GM21381 (cell line): ENCODE results near the gene EXOC3L4.
"Not testable (repeated sequence)": the region's sequence is repeated elsewhere in the genome, so short reads cannot be mapped to it uniquely, and the experiment has no call there.

ENCODE experiments used
- ATAC-seq: cut with Tn5 transposase; IDR thresholded peaks from one replicate; pipeline ENCODE4 v1.9.1; 2021; ENCODE audit warnings: mild to moderate bottlenecking, moderate library complexity; ENCODE audit not compliant: unreplicated experiment

The EXOC3L4 gene

DNA sequence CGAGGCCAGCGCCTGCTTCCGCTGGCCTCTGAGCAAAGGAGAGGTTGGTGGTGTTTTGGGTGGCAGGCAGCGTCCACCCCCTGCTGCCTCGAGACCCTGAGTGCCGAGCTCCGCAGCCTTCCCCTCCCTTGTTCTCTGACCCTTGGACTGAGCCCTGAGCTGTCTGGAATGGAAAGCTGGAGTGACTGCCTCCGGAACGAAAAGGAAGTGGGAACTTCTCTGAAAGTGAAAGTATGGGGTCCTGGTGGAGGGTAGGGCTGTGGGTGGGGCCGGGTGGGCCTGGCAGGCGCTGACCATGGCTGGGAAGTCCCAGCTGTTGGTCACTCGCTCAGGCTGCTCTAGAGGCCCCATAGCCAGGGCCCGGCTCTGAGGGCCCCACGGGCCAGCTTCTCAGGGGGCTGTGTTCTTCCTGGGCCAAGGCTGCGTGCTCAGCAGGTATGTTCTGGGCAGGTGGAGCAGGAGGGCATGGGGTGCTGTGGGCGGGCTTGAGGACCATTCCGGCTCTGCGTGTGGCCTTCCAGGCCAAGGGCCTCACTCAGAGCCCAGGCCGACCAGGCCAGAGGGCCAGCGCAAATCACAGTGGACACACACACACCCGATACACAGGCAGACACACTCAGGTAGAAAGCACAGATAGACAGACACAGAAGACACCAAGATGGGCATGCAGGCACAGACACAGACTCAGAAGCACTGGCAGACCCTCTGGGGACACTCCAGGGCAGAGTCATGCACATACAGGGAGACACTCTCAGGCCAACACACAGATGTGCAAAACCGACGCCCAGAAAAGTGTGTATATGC lies at the start of gene EXOC3L4:
TSS of gene EXOC3L4 (plus strand) at position 320 of the 804 bp plus-strand sequence. CDS start 5,495 bp downstream, outside the sequence.
- ATAC-seq, result no peak

DNA sequence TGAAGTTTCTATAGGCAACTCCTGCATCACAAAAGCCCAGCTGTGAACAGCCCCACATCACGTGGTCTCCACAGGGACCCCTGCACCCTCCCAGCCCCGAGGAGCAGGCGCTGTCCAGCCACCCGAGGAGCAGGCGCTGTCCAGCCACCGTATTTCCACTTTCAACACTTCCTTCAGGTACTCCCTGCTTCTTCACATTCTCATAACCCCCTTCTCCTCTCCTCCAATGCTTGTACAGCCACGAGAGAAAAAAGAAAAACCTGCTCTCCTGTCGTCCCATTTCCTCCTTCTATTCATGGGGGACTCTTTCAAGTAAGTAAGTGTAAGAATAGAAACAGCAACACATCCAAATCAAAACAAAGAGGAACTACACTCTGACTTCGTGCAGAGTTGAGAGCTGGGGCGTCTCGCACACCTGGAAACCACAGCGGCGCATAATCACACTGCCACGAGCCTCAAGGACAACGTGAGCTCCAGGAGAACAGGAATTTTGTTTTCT lies 49.1 kb upstream of the EXOC3L4 start:
- ATAC-seq, result no peak

DNA sequence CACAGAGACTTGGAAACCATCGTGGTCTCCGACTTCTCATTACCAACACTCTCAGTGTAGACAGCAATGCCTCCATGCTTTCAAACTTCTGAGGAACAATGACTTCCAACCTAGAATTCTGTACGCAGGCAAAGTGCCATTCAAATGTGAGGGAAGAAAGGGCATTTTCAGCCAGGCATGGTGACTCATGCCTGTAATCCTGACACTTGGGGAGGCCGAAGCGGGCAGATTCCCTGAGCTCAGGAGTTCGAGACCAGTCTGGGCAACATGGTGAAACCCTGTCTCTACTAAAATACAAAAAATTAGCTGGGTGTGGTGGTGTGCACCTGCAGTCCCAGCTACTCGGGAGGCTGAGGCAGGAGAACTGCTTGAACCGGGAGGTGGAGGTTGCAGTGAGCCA lies 47.1 kb upstream of the EXOC3L4 start:
- ATAC-seq, result not testable (repeated sequence)

DNA sequence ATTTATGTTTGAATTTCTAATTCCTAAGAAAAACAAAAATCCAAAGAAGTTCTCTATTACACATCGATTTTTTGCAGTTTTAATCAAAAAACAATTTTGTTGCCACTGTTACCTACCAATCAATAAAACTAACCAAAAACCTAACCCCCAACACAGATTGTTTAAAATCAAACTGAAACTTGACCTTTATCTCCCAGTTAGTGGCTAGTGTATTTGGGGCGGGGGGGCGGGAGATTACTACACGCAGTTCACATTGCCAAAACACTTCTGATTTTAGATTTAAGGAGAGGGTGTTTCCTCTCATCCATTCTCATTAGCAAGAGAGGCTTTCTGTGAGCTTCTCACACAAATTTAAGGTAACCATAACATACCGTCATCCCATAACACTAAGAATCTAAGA lies 43.6 kb upstream of the EXOC3L4 start:
- ATAC-seq, result no peak

DNA sequence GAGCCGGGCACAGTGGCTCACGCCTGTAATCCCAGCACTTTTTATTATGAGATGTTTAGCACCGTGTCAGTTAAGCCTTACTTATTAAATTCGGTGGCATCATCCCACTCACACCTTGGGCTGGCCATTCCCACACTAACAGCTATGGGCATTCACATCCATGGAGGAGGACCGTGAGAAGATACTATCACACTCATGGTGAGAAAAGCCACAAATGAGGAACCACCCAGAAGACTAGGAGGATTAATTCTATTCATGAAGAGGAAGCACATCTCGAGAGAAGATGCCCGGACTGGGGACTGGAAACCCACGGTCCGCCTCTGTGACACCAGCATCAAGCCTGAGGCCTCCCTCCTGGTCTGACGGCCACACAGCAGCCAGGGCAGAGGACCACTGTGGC lies 42.1 kb upstream of the EXOC3L4 start:
- ATAC-seq, result no peak

DNA sequence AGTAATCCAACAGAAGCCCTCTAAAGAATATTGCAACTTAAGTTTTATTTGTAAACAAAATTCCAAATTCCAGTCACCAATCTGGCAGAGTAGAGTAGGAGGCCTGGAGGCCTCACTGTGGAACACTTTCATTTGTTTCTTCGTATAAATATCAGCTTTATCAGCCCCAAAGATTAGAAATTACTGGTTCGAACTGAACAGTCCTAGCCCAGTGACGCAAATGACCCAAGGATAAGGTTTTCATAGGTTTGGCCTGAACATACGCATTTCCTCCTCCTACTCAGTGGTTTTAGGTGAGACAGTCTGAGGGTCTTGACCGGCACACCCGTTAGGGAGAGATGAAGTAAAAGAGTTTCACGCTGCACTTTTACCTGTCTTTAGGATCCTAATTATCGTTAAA lies 38.8 kb upstream of the EXOC3L4 start:
- no peak for ATAC-seq

DNA sequence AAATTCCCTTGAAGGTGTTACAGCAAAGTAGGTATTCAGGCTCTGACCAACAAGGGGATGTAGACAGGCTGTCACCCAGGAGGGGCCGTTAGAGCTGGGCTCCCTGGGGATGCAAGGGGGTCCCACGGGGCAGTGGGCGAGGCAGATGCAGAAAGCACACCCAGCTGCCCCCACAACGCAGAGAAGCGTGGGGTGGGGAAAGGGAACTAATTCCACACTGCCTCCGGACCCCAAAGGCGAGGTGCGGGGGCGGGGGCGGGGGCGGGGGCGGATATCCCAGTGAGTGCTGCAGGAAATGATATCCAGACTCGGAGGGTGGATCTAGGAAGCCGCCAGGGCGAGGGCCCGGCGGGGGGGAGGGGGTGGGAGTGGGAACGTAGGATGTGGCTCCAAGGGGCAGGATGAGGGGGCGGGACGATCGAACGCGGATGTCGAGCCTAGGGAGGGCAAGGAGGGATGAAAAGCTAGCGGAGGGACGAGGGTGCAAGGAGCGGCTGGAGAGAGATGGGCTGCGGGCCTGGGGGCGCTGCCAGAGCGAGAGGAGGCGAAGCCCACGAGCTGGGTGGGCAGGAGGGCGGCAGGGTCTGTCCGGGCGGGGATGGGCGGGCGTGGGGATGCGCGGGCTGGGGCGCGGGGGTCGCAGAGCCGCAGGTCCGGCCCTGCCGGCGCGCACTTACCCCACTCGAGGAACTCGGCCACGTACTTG lies 38.0 kb upstream of the EXOC3L4 start:
- no peak for ATAC-seq

DNA sequence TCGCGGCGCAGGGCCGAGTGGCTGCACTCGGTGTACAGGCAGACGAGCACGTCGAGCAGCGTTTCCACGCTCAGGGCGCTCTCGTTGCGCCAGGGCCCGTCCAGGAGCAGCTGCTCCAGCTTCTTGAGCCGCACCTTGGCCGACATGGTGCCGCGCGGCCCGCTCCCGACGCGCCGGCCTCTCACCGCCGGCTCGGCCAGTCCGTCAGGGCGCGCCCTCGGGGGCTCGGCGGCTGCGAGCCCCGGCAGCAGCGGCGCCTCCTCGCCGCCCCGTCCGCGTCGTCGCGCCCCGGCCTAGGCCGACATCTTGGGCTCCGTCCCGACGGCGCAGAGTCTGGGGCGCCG lies 37.5 kb upstream of the EXOC3L4 start:
- no peak for ATAC-seq

DNA sequence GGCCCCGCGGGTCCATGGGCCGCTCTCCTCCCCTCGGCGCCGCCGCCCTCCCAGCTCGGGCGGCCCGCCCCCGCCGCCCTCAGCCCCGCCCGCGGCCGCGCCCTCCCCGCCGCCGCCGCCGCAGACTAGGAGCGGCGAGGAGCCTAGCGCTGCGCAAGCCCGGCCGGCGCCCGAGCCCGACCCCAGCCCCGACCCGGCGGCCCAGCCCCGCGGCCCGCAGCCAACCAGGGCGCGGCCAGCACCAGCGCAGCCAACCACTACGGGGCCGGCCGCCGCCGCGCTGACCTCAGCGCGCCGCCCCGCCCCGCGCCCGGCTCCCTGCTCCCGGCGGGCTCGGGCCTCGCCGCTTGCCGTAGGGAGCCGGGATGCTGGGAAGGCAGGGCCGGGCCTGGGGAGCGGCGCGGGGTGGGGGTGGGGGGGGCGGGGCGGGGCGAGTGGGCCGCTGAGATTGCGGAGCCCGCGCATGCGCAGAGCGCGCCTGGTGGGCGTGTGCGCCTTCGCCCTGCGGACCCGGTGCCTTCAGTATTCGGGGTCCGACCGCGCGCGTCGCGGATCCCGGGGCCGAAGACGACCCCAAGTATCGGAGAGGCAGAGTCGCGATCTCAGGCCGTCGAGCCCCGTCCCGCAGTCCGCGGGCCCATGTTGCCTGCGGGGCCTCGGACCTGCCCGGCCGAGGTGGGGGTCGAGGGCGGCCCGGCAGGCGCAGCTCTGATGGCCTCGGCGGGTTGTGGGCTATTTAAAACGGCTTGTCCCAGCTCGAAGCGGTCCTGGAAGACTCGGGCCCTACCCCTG lies 37.0 kb upstream of the EXOC3L4 start, which contains the start of gene CDC42BPB:
TSS of gene CDC42BPB (minus strand) at position 178 of the 792 bp plus-strand sequence. CDS start 376 bp downstream, outside the sequence.
- peak; percentile 78 for ATAC-seq

DNA sequence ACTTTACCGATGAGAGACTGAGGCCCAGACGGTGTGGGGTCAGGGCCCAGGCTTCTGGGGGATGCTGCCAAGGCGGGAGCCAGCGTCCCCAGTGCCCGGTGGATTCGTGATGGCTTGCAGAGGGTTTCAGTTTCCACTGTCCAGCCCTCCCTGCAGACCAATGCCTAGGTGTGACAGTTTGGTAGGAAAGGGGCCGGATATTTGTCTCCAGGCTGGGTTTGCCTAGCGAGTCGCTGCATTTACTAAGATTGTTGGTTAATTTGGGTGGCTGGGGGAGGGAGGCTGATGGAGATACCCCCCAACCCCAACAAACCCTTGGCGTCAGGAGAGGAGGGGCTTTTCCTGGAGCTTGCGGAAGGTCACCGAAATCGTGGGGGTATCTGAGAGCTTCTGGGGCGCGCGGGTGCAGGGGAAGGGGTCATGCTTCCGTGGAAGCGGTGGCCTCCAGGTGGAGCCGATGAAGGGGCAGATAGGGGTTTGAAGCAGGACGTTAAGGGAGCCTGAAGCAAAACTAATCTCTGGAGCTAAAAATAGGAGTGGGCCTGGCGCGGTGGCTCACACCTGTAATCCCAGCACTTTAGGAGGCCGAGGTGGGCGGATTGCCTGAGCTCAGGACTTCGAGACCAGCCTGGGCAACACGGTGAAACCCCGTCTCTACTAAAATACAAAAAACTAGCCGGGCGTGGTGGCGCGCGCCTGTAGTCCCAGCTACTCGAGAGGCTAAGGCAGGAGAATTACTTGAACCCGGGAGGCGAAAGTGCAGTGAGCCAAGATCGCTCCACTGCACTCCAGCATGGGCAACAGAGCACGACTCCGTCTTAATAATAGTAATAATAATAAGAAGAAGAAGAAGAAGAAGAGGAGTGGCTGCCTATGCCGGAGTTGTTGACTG lies 36.1 kb upstream of the EXOC3L4 start:
- ATAC-seq, result peak; percentile 2

DNA sequence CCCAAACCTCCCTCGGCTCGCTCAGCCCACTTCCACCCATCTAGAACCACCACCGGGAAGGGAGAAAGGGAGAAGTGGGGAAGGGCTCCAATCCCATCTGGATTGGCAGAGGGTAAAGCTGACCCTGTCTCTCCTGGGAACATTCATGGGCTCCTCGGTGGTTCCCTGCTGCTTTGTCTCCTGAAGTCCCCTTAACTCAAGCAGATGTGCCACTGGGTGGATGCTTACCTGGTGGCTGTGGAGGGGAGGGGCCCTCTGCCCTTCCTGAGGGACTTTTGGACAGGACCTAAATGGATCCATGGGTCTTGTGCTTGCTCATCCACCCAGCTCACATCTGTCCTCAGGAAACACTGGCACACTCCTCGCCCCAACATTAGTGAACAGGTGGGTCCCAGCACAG lies 35.0 kb upstream of the EXOC3L4 start:
- no peak for ATAC-seq

DNA sequence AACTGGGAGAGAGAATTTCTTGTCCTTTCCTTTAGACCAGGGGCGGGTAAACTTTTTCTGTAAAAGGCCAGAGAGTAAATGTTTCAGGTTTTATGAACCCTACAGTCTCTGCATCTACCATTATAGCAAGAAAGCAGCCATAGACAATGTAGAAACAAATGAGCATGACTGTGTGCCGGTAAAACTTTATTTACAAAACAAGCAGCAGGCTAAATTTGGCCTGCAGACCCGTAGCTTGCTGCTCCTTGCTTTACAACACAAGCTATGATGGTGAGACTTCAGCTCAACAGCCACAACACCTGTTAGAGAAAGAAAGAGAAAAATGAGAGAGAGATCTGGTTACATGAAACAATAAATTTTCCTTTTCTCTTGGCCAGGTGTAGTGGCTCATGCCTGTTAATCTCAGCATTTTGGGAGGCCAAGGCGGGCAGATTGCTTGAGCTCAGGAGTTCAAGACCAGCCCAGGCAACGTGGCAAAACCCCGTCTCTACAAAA lies 33.0 kb upstream of the EXOC3L4 start:
- no peak for ATAC-seq

DNA sequence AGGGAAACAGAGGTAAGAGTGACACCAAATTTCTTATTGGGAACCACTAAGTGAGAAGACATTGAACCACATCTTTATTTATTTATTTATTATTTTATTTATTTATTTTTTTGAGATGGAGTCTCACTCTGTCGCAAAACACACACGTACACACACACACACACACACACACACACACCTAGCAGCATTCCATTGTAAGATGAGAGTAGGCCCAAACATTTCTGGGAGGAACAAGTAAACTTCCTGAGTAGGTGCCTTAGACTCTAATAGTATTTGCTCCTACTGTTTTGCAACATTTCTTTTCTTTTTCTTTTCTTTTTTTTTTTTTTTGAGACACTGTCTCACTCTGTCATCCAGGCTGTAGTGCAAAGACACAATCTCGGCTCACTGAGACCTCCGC lies 30.1 kb upstream of the EXOC3L4 start:
- no peak for ATAC-seq

DNA sequence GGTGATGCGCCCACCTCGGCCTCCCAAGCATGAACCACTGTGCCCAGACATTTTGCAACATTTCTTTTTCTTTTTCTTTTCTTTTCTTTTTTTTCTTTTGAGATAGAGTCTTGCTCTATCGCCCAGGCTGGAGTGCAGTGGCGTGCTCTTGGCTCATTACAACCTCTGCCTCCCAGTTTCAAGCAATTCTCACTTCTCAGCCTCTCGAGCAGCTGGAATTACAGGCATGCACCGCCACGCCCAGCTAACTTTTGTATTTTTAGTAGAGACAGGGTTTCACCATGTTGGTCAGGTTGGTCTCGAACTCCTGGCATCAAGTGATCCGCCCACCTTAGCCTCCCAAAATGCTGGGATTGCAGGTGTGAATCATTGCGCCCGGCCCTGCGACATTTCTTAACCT lies 29.5 kb upstream of the EXOC3L4 start:
- ATAC-seq, result no peak

DNA sequence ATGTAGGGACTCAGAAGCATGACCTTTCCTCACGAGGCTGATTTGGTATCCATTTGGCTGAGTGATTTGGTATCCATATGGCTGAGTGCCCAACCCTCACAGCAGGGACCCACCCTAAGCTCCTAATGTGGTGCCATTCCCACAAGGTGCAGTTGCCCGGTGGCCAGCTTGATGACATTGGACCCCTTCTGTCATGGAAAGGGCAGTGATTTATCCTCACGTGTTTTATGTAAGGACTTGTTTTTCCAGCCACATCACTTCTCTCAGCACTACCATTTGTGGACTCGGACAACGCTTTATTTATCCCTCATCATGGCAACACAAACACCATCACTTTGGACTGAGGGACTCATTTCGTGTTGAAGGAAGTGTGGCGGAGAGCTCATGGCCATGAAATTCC lies 28.7 kb upstream of the EXOC3L4 start:
- ATAC-seq, result no peak

DNA sequence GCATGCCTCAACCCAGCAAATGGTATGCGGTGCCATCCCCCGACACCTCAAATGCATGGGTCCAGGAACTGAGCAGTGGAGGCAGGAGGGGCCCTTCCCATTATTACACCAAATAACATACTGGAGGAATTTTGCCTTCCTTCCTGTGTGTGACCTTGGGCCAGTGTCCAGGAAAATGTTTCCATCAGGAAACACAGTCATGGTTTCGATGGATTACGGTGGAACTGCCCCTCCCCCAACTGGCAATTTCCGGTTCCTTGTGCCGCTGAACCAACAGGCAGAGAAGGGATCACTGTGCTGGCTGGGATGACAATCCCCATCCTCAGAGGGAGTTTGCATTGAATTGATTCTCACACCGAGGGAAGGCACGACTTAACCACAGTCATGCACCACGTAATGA lies 28.1 kb upstream of the EXOC3L4 start:
- ATAC-seq, result no peak

DNA sequence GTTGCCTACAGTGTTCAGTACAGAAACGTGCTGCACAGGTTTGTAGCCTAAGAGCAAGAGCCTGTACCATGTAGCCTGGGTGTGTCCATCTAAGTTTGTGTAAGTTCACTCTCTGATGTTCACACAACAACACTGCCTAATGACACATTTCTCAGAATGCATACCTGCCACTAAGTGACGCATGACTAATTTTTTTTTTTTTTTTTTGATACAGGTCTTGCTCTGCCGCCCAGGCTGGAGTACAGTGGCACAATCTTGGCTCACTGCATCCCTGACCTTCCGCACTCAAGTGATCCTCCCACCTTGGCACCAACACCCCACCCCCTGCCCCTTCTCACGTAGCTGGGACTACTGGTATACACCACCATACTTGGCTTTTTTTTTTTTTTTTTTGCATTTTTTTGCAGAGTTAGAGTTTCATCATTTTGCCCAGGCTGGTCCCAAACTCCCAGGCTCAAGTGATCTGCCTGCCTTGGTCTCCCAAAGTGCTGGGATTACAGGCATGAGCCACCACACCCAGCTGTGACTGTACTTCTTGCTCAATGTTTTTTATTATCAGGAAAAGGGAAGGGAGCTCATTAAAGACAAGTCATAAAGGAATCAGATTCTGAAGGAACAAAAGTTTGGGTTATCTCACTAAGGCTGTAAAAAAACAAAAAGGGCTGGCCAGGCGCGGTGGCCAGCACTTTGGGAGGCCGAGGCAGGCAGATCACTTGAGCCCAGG lies 27.1 kb upstream of the EXOC3L4 start:
- ATAC-seq, result no peak

DNA sequence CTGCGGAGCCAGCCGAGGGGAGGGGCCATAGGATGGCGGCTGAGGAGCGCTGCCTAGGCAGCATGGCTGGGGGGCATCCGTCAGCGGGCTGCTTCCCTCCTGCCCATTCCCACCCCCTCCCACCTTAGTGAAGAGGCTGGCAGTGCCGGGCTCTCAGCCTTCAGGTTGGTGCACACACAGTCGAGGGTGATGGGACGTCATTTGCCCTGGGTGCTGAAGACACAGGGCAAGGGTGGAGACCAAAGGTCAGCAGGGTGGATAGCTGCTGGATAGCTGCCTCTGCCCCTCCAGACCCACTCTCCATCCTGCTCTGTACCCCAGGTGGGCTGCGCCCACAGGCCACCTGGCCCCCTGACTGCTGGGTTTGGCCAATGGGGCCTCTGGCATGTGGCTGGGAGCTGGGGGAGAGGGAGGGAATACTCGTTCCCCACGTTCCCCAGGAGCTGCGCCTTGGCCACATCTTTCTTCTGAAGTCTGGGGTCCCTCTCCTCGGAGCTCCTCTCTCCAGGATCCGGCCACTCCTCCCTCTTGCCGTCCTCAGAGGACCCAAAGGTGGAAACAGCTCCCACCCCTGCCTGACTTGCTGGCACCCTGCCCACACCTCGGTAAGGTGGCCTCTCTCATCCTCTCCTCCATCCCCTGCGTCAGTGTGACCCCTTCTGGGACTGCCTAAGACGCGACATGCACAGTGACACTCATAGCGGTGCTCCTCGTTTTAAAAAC lies 26.0 kb upstream of the EXOC3L4 start:
- ATAC-seq, result no peak
